Measurements from ENCODE around the gene RBM28.

DNA sequence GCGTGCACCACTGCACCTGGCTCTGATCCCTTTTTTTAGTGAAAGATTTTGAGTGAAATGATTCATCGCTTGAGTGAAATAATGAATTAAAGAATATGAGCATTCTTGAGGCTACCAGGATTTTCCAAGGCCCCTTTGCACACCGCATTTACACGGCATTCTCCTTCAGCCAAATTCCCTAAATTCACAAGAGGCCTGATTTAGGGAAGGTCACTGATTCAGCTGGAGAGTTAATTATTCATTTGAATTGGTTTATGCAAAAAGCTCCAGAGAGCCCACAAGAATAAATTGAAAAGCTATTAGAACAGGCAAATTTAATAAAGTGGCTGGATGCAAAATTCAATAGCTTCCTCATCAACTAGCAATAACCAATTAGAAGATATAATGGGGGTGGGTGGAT, 56.2 kb downstream of the RBM28 start:
- TF ChIP-seq CTCF (IDR thresholded peaks at IDR 0.05; ENCODE audit: insufficient read depth, low read depth, low read length), result no peak
- TF ChIP-seq EZH2 (IDR thresholded peaks at IDR 0.05; ENCODE audit: insufficient read depth, low read length), result no peak

Measured in astrocyte (in vitro differentiated cells and primary cell).